T-helper 9 cell (primary cell): Measurements from ENCODE around the gene MAN2A2.
"Not testable (repeated sequence)": the region's sequence is repeated elsewhere in the genome, so short reads cannot be mapped to it uniquely, and the experiment has no call there.

Experiments used
- DNase-seq: peaks from one replicate; pipeline ENCODE4 v3.0.0-alpha.2; 2020

Gene MAN2A2

DNA sequence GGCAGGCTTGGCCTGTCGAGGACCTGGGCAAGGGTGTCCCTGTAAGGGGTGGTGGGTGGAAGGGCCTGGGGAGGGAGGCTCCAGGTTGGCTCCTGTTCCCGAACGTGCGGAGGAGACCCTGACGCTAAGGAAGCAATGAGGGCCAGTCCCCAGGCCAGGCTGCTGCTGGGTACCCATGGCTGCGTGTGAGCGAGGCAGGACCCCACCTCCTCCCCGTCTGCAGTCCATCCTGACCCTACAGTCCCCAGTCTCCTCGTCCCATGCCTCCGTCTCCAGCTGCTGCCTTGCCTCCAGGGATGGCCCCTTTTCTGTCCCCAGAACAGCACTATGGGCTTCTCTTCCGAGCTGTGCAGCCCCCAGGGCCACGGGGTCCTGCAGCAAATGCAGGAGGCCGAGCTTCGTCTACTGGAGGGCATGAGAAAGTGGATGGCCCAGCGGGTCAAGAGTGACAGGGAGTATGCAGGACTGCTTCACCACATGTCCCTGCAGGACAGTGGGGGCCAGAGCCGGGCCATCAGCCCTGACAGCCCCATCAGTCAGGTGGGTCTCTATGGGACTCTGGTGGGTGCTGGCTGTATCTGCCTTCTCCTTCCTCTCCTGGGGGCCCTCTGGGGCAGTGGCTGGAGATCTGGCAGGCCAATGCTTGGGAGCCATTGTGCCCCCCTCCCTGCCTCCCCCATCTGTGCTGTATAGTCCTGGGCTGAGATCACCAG lies 18.2 kb upstream of the MAN2A2 start:
- DNase-seq = no peak

DNA sequence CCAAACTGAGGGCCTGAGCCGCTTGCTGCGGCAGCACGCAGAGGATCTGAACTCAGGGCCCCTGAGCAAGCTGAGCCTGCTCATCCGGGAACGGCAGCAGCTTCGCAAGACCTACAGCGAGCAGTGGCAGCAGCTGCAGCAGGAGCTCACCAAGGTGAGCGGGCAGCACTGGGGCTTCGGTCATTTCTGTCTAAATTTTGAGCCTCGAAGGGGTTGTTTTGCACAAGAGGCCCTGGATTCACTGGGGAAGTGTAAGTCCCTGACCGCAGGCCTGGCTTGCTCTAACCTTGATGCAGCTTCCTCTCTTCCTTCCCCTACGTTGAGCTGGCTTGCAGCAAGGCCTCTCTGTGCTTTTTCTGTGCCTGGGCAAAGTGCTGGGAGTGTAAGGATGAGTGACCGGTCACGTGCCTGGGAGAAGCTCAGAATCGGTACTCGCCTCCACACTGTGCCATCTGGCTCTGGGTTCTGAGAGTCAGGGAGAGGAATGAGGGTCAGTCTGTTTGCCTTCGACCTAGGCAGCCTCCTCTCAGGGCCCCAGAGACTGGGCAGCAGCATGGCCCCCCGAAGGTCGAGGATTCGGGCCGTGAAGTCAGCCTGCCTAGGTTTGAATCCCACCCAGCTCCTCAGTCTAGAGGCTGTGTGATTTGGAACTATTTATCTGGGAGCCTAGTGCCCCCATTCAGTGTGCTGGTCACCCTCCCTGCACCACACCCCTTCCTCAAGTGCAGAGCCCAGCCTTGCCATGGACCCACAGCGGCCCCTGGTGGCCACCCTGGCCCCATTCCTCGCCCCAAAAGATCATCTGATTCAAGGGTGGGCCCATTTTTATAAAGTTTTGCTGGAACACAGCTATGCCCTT lies 17.4 kb upstream of the MAN2A2 start:
- DNase-seq = peak; percentile 78

DNA sequence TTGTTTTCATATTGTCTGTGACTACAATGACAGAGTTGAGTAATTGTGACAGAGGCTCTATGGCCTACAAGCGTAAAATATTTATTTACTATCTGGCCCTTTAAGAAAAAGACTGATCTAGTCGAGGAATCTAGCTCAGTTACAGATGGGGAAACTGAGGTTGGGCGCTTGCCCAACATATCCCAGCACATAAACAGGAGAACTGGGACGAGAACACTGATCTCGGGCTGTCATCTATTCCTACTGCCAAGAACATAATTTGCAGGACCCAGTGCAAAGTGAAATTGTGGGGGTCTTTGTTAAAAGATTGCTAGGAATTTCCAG lies 16.8 kb upstream of the MAN2A2 start:
- DNase-seq = no peak

DNA sequence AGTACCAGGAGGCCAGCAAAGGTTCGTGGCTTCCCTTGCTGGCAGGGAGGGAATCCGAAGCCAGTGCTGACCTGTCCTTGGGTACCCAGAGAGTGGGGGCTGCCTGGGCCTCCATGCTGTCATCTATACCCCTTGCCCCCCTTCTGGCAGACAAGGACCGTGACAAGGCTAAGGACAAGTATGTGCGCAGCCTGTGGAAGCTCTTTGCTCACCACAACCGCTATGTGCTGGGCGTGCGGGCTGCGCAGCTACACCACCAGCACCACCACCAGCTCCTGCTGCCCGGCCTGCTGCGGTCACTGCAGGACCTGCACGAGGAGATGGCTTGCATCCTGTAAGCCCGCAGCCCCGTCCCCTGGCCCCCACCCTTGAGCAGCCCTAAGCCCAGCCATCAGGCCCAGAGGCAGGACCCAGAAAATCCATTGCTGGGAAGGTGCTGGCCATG lies 16.0 kb upstream of the MAN2A2 start:
- no peak for DNase-seq

DNA sequence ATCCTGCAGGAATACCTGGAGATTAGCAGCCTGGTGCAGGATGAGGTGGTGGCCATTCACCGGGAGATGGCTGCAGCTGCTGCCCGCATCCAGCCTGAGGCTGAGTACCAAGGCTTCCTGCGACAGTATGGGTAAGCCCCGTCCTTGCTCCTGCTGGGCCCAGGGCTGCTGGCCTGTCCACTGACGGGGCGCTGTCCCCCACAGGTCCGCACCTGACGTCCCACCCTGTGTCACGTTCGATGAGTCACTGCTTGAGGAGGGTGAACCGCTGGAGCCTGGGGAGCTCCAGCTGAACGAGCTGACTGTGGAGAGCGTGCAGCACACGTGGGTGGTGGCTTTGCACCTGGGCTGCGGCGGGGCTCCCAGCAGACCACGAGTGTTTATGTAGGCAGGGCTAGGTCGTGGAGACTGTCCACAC lies 13.8 kb upstream of the MAN2A2 start:
- DNase-seq = no peak

DNA sequence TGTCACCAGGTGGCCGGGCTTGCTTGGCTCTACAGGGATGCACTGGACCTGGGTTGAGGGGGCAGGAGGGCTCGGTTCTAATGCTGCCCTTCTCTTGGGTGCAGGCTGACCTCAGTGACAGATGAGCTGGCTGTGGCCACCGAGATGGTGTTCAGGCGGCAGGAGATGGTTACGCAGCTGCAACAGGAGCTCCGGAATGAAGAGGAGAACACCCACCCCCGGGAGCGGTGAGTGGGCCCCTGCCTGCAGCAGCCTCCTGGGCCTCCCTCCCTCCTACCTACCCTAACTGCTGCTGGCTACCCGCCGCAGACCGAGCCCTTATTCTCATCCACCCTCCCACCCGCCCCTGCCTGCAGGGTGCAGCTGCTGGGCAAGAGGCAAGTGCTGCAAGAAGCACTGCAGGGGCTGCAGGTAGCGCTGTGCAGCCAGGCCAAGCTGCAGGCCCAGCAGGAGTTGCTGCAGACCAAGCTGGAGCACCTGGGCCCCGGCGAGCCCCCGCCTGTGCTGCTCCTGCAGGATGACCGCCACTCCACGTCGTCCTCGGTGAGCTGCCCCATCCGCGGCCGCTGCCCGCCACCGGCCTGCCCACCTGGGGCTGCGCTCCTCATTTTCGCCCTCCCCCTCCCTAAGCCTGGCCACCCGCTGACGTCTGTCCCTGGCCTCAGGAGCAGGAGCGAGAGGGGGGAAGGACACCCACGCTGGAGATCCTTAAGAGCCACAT lies 13.2 kb upstream of the MAN2A2 start:
- no peak for DNase-seq

DNA sequence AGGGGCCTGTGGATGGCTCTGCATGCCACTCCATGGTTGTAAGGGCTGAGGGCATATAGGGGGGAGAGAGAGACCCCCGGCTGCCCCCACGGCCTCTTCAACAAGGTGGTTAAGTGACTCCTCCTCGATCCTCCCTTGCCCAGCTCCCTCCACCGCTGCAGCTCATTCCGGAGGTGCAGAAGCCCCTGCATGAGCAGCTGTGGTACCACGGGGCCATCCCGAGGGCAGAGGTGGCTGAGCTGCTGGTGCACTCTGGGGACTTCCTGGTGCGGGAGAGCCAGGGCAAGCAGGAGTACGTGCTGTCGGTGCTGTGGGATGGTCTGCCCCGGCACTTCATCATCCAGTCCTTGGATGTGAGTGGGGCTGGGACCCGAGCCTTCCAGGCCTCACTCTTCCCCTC lies 12.3 kb upstream of the MAN2A2 start:
- DNase-seq = no peak

DNA sequence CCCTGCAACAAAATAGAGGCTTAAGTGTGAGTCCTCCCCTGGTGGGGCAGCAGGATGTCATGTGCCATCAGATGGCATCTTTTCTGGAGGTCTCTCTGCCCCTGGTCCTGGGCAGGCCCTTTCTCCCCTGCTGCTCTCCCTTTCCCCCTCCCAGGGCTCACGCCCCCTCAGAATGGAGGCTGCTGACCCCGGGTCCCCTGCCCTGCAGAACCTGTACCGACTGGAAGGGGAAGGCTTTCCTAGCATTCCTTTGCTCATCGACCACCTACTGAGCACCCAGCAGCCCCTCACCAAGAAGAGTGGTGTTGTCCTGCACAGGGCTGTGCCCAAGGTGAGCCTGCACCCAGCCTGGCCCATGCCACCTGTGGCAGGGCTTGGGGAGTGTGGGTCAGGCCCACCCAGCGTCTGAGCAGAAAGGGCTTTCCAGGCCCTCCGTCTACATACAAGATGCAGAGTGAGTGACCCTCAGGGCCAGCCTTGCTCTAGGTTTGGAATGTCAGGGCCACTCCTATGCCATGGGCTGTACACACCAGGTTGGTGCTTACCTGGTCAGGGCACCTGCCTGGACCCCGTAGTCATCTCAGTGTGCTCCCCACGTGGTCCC lies 11.7 kb upstream of the MAN2A2 start:
- no peak for DNase-seq

DNA sequence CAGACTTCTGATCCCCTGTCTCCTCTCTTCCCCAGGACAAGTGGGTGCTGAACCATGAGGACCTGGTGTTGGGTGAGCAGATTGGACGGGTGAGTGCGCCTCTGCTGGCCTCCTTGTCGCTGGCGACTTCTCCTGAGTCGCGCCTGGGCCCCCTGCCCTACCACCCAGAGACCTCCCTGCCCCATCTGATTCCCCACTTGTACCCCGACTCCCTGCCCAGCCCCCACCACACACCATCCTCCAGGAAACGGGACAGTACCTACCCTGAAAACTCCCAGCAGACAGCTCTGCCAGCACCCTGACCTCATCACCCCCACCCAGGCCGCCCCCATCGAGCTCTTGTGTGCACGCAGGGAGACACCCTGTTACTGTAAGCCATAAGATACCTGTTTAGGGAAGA lies 11.1 kb upstream of the MAN2A2 start:
- no peak for DNase-seq

DNA sequence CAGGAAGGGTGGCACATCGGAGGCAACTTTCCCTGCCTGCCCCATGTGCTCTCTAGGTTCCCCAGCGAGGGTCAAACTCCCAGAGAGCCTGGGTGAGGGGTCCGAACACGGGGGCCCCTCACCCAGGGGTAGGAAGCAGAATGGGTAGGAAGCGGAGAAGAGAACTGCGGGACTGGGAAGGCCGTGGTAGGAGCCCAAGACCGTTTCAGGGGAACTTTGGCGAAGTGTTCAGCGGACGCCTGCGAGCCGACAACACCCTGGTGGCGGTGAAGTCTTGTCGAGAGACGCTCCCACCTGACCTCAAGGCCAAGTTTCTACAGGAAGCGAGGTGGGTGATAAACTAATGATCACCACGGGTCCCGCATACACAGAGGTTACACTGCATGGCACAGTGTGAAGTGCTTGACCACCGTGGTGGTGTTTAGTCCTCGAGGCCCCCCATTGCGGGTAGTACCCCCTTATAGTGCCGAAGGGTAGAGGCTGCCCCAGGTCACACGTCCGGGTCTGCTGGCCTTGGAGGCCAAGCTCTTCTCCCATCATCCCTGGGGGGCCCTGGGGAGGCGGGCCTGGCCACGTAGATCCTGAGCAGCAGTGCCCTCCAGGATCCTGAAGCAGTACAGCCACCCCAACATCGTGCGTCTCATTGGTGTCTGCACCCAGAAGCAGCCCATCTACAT lies 10.5 kb upstream of the MAN2A2 start:
- DNase-seq = no peak

DNA sequence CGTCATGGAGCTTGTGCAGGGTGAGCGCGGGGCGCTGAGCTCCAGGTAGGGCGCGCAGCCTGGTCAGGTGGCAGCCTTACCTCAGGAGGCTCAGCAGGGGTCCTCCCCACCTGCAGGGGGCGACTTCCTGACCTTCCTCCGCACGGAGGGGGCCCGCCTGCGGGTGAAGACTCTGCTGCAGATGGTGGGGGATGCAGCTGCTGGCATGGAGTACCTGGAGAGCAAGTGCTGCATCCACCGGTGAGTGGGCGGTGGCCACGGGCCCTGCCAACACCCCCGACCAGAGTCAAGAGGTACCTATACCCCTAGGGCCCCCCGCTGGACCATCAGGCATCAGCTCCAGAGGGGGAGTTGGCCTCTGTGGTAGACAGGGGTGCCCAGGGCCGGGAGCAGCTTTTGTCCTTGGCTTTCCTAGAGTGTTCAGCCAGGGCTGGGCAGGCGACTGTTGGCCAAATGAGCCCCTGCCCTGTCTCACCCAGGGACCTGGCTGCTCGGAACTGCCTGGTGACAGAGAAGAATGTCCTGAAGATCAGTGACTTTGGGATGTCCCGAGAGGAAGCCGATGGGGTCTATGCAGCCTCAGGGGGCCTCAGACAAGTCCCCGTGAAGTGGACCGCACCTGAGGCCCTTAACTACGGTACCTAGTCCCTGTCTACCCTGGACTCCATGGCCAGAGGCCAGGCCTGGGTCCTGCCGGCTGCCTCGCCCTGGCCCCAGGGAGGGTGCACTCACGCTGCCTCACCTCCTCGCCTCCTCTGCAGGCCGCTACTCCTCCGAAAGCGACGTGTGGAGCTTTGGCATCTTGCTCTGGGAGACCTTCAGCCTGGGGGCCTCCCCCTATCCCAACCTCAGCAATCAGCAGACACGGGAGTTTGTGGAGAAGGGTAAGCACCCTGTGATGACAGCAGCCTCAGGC lies 9.7 kb upstream of the MAN2A2 start:
- no peak for DNase-seq

DNA sequence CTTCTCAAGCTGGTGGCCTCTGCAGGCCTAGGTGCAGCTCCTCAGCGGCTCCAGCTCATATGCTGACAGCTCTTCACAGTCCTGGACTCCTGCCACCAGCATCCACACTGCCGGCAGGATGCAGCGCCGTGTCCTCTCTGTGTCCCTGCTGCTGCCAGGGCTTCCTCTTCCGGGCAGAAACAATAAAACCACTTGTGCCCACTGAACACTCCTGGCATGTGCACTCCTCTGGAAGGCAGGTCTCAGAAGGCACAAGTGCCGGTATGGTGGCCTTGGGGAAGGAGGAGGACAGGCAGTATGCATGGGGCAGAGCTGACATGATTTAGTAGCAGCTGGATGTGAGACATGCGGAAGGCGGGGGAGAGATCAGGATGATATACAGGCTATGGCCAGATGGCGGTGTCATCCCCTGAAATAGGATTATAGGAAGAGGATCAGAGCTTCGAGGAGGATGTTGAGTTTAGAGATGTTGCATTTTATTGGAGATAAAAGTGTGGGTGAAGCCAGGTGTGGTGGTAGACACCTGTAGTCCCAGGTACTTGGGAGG lies 7.5 kb upstream of the MAN2A2 start:
- DNase-seq = no peak

DNA sequence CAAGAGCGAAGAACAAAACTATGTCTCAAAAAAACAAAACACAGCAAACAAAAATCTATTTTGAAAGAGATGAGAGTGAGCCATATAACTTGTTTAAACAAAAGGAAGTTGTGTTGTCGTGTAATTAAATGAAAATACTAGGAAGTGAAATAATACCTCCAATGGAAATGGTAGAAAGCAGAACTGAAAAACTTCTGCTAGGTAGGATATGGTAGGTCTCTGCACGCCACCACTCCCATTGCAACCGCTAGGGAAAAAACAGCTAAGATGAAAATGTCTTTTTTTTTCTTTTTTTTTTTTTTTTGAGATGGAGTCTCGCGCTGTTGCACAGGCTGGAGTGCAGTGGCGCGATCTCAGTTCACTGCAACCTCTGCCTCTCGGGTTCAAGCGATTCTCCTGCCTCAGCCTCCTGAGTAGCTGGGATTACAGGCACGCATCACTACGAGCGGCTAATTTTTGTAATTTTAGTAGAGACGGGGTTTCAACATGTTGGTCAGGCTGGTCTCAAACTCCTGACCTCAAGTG lies 5.9 kb upstream of the MAN2A2 start:
- not testable (repeated sequence) for DNase-seq

DNA sequence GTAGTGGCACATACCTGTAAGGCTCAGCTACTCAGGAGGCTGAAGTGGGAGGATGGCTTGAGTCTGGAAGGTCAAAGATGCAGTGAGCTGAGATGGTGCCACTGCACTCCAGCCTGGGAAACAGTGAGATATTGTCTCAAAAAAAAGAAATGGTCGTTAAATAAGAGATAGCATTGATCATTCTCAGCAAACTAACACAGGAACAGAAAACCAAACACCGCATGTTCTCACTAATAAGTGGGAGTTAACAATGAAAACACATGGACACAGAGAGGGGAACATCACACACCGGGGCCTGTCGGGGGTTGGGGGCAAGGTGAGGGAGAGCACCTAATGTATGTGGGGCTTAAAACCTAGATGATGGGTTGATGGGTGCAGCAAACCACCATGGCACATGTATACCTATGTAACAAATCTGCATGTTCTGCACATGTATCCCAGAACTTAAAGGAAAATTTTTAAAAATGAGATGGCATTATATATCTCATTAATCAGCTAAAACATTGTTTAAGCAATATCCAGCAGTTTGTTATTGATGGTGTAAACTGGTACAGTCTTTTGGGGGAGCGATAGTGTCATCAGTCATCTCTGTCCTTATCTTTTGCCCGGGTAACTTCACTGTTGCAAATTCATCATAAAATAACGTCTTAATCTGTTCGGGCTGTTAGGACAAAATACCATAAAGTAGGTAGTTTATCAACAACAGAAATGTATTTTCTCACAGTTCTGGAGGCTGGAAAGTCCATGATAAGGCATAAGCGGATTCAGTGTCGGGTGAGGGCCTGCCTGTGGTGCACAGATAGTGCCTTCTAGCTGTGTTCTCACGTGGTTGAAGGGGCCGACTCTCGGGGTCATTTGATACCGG lies 1.7 kb upstream of the MAN2A2 start:
- no peak for DNase-seq

DNA sequence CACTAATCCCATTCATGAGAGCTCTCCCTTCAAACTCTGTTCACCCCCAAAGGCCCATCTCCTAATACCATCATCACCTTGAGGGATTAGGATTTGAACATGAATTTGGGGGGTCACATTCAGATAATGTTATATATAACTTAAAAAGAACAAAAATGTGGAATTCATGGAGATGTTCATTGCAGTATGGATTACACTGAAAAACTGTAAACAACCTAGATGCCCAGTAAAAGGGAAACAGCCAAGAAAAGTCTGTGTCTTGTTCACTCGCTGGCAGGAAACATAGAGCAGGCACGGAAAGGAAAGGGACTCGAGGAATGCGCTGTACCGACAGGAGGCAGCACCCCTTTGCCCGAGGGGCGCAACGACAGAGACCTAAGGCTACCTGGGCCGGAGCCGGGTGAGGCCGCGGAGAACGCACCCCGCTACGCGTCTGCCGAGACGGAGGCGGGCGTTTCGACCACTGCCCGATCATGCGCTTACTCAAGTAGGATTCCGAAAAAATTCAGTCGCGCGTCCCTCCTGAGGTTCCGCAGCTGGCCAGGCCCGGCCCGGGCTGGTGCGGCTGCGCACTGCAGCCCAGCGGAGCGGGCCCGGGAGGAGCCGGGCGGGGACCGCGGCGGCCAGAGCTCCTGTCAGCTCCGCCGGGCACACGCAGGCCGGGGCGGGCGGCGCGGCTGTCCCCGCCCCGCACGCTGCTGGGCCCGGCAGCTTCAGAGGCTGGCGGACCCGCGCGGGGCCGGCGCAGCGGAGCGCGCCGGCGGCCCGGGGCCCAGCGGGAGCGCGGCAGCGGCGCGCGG lies 862 bp upstream of the MAN2A2 start:
- peak; percentile 54 for DNase-seq

DNA sequence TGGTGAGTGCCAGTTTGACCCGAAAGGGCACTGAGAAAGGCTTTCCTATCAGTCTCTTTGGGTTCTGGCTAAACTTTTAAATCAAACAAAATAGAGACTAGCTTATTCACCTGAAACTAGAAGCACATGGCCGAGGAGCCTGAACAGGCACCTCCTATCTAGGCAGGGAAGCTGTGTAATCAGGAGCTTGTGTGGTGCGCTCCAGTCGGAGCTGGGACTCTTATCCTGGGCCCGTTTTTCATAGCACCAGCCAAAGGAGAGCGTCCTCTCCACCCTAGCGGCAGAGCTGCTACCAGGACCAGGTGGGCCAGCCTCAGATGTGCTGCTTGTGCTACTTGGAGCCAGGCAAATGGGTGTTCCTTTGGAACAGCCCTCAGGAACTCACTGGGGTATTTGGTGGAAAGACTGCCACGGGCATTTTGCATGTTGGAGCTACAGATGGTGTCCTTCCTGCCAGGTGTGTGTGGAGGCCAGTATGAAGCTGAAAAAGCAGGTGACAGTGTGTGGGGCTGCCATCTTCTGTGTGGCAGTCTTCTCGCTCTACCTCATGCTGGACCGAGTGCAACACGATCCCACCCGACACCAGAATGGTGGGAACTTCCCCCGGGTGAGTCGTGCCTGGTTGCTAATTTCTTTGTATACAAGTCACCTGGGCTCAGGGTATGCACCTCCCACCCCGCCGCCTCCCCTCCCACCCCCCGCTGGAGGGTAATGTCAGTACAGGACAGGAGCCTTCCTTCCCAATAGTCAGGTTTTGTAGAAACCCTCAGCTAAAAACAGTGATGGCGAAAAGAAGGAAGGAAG lies 833 bp downstream of the MAN2A2 start:
- DNase-seq = no peak

DNA sequence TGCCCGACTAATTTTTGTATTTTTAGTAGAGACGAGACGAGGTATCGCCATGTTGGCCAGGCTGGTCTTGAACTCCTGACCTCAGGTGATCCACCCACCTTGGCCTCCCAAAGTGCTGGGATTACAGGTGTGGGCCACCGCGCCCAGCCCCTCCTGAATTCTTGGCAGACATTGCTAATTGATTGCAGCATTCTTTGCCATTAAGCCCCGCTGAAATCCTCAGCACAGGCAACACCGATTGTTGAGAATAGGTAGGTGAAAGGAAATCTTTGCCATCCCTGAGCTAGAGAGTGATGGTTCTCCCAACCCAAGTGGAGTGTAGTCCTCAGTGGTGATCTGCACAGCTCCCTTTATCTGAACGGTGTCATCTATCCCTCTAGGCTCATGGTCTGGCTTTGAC lies 1.6 kb downstream of the MAN2A2 start:
- DNase-seq = no peak
